H9 (cell line): ENCODE measurements around the gene WDR59. TPM values are rescaled to one million over a fixed set of nuclear protein-coding genes. Genes with fewer than 3 reads are reported as not detected.
A peak's percentile ranks its signal among the peaks of the same experiment; 100 is the strongest.

Experiments
- DNase-seq: peaks from one replicate; pipeline ENCODE4 v3.0.0-alpha.2; 2017
- H2AFZ ChIP-seq: one replicate; pipeline ENCODE4 v1.6.1; 2013; ENCODE audit warnings: mild to moderate bottlenecking, low read length, control low read depth, moderate library complexity
- H2AK5ac ChIP-seq: 2 replicates; pipeline ENCODE4 v1.6.1; 2013; ENCODE audit warnings: low read length, control low read depth, mixed read lengths; ENCODE audit not compliant: insufficient read length
- H2BK120ac ChIP-seq: one replicate; pipeline ENCODE4 v1.6.1; 2013; ENCODE audit warnings: low read depth, mild to moderate bottlenecking, low read length, control low read depth, inconsistent platforms; ENCODE audit not compliant: poor library complexity, severe bottlenecking
- H2BK12ac ChIP-seq: 2 replicates; pipeline ENCODE4 v1.6.1; 2013; ENCODE audit warnings: low read length, control low read depth, mixed read lengths, low read depth; ENCODE audit not compliant: insufficient read length
- H2BK15ac ChIP-seq: 2 replicates; pipeline ENCODE4 v1.6.1; 2013; ENCODE audit warnings: low read depth, low read length, control low read depth
- H2BK20ac ChIP-seq: one replicate; pipeline ENCODE4 v1.6.1; 2013; ENCODE audit warnings: low read depth, mild to moderate bottlenecking, low read length, control low read depth, inconsistent platforms; ENCODE audit not compliant: poor library complexity, severe bottlenecking
- H2BK5ac ChIP-seq: 2 replicates; pipeline ENCODE4 v1.6.1; 2013; ENCODE audit warnings: low read length, control low read depth, mixed read lengths; ENCODE audit not compliant: insufficient read length
- H3K14ac ChIP-seq: 2 replicates; pipeline ENCODE4 v1.6.1; 2013; ENCODE audit warnings: low read length, control low read depth; ENCODE audit not compliant: insufficient read depth
- H3K18ac ChIP-seq: 2 replicates; pipeline ENCODE4 v1.6.1; 2013; ENCODE audit warnings: low read depth, mild to moderate bottlenecking, mixed read lengths, low read length, control low read depth; ENCODE audit not compliant: insufficient read length
- H3K23ac ChIP-seq: 2 replicates; pipeline ENCODE4 v1.6.1; 2013; ENCODE audit warnings: low read length, control low read depth, mixed read lengths, low read depth; ENCODE audit not compliant: insufficient read length
- H3K23me2 ChIP-seq: 2 replicates; pipeline ENCODE4 v1.6.1; 2013; ENCODE audit warnings: low read depth, mild to moderate bottlenecking, mixed read lengths, low read length, control low read depth; ENCODE audit not compliant: insufficient read length, poor library complexity, severe bottlenecking
- H3K27ac ChIP-seq: 2 replicates; pipeline ENCODE4 v1.5.1; 2013; ENCODE audit warnings: low read length, control low read depth, mixed read lengths, low read depth; ENCODE audit not compliant: insufficient read length
- H3K27me3 ChIP-seq: 2 replicates; pipeline ENCODE4 v1.6.1; 2013; ENCODE audit warnings: low read length, control low read depth, inconsistent platforms; ENCODE audit not compliant: insufficient read depth
- H3K4ac ChIP-seq: 2 replicates; pipeline ENCODE4 v1.6.1; 2013; ENCODE audit warnings: low read depth, mild to moderate bottlenecking, control low read depth, inconsistent platforms, low read length, moderate library complexity
- H3K4me1 ChIP-seq: 2 replicates; pipeline ENCODE4 v1.6.1; 2013; ENCODE audit warnings: low read length, control low read depth, inconsistent platforms; ENCODE audit not compliant: insufficient read depth
- H3K4me2 ChIP-seq: 2 replicates; pipeline ENCODE4 v1.6.1; 2013; ENCODE audit warnings: low read length, control low read depth, mixed read lengths; ENCODE audit not compliant: insufficient read length, insufficient read depth
- H3K56ac ChIP-seq: 2 replicates; pipeline ENCODE4 v1.6.1; 2013; ENCODE audit warnings: low read depth, mild to moderate bottlenecking, mixed read lengths, low read length, control low read depth; ENCODE audit not compliant: insufficient read length
- H3K79me1 ChIP-seq: 2 replicates; pipeline ENCODE4 v1.6.1; 2013; ENCODE audit warnings: low read depth, mild to moderate bottlenecking, moderate library complexity, low read length, control low read depth, inconsistent platforms; ENCODE audit not compliant: insufficient read depth, poor library complexity, severe bottlenecking
- H3K79me2 ChIP-seq: 2 replicates; pipeline ENCODE4 v1.6.1; 2013; ENCODE audit warnings: low read length, control low read depth, inconsistent platforms; ENCODE audit not compliant: insufficient read depth
- H3K9ac ChIP-seq: 2 replicates; pipeline ENCODE4 v1.6.1; 2013; ENCODE audit warnings: low read length, control low read depth, mixed read lengths; ENCODE audit not compliant: insufficient read length; ENCODE audit errors: extremely low read depth
- H3K9me3 ChIP-seq: one replicate; pipeline ENCODE4 v1.6.1; 2013; ENCODE audit warnings: low read depth, low read length, inconsistent platforms; ENCODE audit not compliant: control insufficient read depth
- H3T11ph ChIP-seq: one replicate; pipeline ENCODE4 v1.6.1; 2013; ENCODE audit warnings: mild to moderate bottlenecking, low read length, control low read depth, inconsistent platforms
- H4K20me1 ChIP-seq: one replicate; pipeline ENCODE4 v1.6.1; 2013; ENCODE audit not compliant: control insufficient read depth, insufficient read length, insufficient read depth
- H4K5ac ChIP-seq: 2 replicates; pipeline ENCODE4 v1.6.1; 2013; ENCODE audit warnings: low read depth, mild to moderate bottlenecking, mixed read lengths, low read length, control low read depth; ENCODE audit not compliant: insufficient read length
- H4K8ac ChIP-seq: replicated peaks from 2 replicates; pipeline ENCODE4 v1.6.1; 2013; ENCODE audit warnings: low read length, control low read depth, mixed read lengths, low read depth; ENCODE audit not compliant: insufficient read length
- H4K91ac ChIP-seq: 2 replicates; pipeline ENCODE4 v1.6.1; 2013; ENCODE audit warnings: low read depth, mild to moderate bottlenecking, moderate library complexity, mixed read lengths, low read length, control low read depth; ENCODE audit not compliant: insufficient read length
- H3K27ac Mint-ChIP-seq, 3 experiments: 2 replicates in 2 of 3; 3 replicates in 1 of 3; pipeline ENCODE4 v1.8.0; 2020 to 2021; ENCODE audit warnings: mixed read lengths in 3 of 3, mild to moderate bottlenecking in 1 of 3, moderate library complexity in 1 of 3
- H3K27me3 Mint-ChIP-seq: 2 replicates; pipeline ENCODE4 v1.8.0; 2021; ENCODE audit warnings: low read depth, mild to moderate bottlenecking, moderate library complexity, mixed read lengths
- H3K36me3 Mint-ChIP-seq, 3 experiments: 2 replicates in 2 of 3; 3 replicates in 1 of 3; pipeline ENCODE4 v1.8.0; 2020 to 2021; ENCODE audit warnings: low read depth in 3 of 3, mixed read lengths in 3 of 3; ENCODE audit not compliant: insufficient read depth in 1 of 3
- H3K4me1 Mint-ChIP-seq, 2 experiments: 2 replicates each; pipeline ENCODE4 v1.8.0; 2020; ENCODE audit warnings: mixed read lengths in 2 of 2
- H3K4me3 Mint-ChIP-seq, 2 experiments: 2 replicates in 1 of 2; 3 replicates in 1 of 2; pipeline ENCODE4 v1.8.0; 2020 to 2021; ENCODE audit warnings: mild to moderate bottlenecking in 2 of 2, mixed read lengths in 2 of 2, moderate library complexity in 1 of 2
- H3K9me3 Mint-ChIP-seq, 2 experiments: 2 replicates in 1 of 2; 3 replicates in 1 of 2; pipeline ENCODE4 v1.8.0; 2020; ENCODE audit warnings: mild to moderate bottlenecking in 2 of 2, mixed read lengths in 2 of 2, moderate library complexity in 1 of 2
- CTCF ChIP-seq: fragments of 200-600 bp; sonication (generic); conservative IDR thresholded peaks from 3 replicates; pipeline ENCODE4 v1.8.0; 2021; ENCODE audit warnings: antibody characterized with exemption, mild to moderate bottlenecking
- WGBS: extraction: QIAGEN DNeasy Blood & Tissue Kit; methylation state at CpG from one replicate; pipeline ENCODE4 v1.1.7; 2013; ENCODE audit warnings: missing lambda C conversion rate, low lambda C conversion rate, mixed read lengths; ENCODE audit not compliant: insufficient read length; ENCODE audit errors: extremely low coverage; 5-methylcytosine and 5-hydroxymethylcytosine counted together
- total RNA-seq: library from RNA; stranded (reverse); gene quantifications from 2 replicates; pipeline ENCODE4 v1.2.1, GENCODE V29; 2021

WDR59 gene
- total RNA-seq, 1 experiment from 2014 or later = 97.5 TPM

DNA sequence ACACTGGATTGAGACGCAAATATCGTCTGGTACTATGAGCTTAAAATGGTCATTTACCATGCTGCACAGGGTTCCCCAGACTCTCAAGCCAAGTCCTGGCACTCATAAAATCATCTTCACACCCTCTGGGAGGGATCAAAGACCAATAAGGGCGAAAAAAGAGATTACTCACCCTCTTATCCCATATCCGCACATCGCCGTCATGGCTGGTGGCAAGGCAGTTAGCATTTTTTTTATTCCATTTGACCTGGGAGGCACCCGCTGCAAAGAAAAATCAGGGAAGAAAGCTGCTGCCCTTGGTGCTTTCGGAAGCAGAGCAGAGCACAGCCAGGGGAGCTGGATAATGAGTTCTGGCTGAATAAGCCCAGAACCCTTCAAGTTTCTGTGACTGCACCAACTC, 42.4 kb downstream of the WDR59 start:
- Mint-ChIP-seq H3K4me3 (no peak overlapping the region), H3K27ac (peak overlapping the region in 2 of 3 experiments; percentile 23 to 56; a peak in 2 of 7 replicates), H3K4me1 (no peaks in the 10 kb centered on the region), H3K27me3 (no peaks in the 10 kb centered on the region), H3K36me3 (peaks cover 37 to 77% (median 70%) of the 10 kb centered on the region in 3 experiments; a peak in 6 of 7 replicates), H3K9me3 (no peaks in the 10 kb centered on the region)
- Histone ChIP-seq H3K9me3 (no peaks in the 10 kb centered on the region), H2BK12ac (no peak overlapping the region), H3K14ac (no peak overlapping the region), H3K79me1 (no peaks in the 10 kb centered on the region), H3K9ac (no peak overlapping the region), H2AFZ (no peak overlapping the region), H3K4ac (no peak overlapping the region), H4K91ac (no peak overlapping the region), H4K20me1 (no peaks in the 10 kb centered on the region), H3K18ac (no peak overlapping the region), H3K56ac (no peak overlapping the region), H3K79me2 (no peaks in the 10 kb centered on the region), H2BK20ac (no peak overlapping the region), H2AK5ac (no peak overlapping the region), H4K5ac (no peak overlapping the region), H3K27ac (no peak overlapping the region), H2BK120ac (no peak overlapping the region), H2BK5ac (no peak overlapping the region), H4K8ac (no peak overlapping the region), H3K4me2 (no peak overlapping the region), H3T11ph (no peak overlapping the region), H3K23ac (no peak overlapping the region), H3K4me1 (no peaks in the 10 kb centered on the region), H3K27me3 (no peaks in the 10 kb centered on the region), H2BK15ac (no peak overlapping the region), H3K23me2 (no peaks in the 10 kb centered on the region)
- no peak for DNase-seq
- WGBS = no CpG with 5 or more reads among the region's 8 CpGs
- TF ChIP-seq CTCF = no peak
